ENCODE data around the gene INTU. TPM values are rescaled to one million over a fixed set of nuclear protein-coding genes. Genes with fewer than 3 reads are reported as not detected.

INTU gene
- total RNA-seq, 1 experiment from 2014 or later, result 4.6 TPM

DNA sequence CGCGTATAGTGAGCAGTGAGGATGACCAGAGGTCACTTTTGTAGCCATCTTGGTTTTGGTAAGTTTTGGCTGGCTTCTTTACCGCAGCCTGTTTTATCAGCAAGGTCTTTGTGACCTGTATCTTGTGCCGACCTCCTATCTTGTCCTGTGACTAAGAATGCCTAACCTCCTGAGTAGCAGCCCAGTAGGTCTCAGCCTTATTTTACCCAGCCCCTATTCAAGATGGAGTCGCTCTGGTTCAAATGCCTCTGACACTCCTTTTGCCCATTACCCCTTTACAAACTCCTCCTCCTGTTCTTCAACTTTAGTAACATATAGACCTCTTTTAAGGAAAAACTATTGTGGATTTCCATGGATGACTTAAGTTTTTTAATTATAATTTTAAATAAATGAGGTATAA lies 2.6 kb upstream of the INTU start:
- Mint-ChIP-seq H3K4me1 (ENCODE audit: low read depth, unreplicated experiment) (peaks cover 7% of the 10 kb centered on the region), H3K4me3 (ENCODE audit: low read depth, unreplicated experiment) (no peak overlapping the region), H3K9me3 (ENCODE audit: low read depth, unreplicated experiment) (no peaks in the 10 kb centered on the region), H3K27me3 (ENCODE audit: unreplicated experiment) (no peaks in the 10 kb centered on the region), H3K36me3 (ENCODE audit: insufficient read depth, unreplicated experiment) (peaks cover 15% of the 10 kb centered on the region), H3K27ac (ENCODE audit: unreplicated experiment) (no peak overlapping the region)
- TF ChIP-seq, protein P1, sequence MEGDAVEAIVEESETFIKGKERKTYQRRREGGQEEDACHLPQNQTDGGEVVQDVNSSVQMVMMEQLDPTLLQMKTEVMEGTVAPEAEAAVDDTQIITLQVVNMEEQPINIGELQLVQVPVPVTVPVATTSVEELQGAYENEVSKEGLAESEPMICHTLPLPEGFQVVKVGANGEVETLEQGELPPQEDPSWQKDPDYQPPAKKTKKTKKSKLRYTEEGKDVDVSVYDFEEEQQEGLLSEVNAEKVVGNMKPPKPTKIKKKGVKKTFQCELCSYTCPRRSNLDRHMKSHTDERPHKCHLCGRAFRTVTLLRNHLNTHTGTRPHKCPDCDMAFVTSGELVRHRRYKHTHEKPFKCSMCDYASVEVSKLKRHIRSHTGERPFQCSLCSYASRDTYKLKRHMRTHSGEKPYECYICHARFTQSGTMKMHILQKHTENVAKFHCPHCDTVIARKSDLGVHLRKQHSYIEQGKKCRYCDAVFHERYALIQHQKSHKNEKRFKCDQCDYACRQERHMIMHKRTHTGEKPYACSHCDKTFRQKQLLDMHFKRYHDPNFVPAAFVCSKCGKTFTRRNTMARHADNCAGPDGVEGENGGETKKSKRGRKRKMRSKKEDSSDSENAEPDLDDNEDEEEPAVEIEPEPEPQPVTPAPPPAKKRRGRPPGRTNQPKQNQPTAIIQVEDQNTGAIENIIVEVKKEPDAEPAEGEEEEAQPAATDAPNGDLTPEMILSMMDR (IDR thresholded peaks at IDR 0.05; ENCODE audit: unreplicated experiment), result no peak
- CTCF ChIA-PET, result interaction anchor here (0.5 kb wide), 1 partner anchor 269 kb away, joined by 4 read pairs; no protein-coding TSS in a partner anchor
- DNase-seq, result no peak
- intact Hi-C loops (cut with micrococcal nuclease; ENCODE audit: unreplicated experiment), result loop anchor here (5.0 kb wide), 1 partner anchor 77 kb away; no protein-coding TSS in a partner anchor
- no TSS peak for BruUV-seq (replicated peaks)

DNA sequence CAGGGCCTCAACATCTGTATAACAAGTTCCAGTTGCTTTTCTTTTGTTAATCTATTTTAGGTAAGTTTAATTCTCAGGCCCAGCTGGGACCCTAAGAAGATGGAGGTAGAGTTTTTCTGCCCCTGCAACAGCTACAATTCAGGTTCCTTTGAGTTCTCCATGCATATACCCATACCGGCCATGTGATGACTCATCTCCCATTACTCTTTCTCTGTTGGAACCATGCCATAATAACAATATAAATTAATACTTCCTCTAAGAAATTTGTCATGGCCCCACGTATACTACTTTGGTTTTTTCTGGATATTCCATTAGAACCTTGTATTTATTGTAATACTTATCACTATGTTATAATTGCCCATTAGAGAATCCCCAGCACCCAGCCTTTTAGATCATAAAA lies 1.3 kb upstream of the INTU start:
- TF ChIP-seq, protein P1 (IDR thresholded peaks at IDR 0.05; ENCODE audit: unreplicated experiment), result no peak
- H3K27ac Mint-ChIP-seq (ENCODE audit: unreplicated experiment), result no peak overlapping the region
- no peaks in the 10 kb centered on the region for H3K27me3 Mint-ChIP-seq (ENCODE audit: unreplicated experiment)
- intact Hi-C loops (cut with micrococcal nuclease; ENCODE audit: unreplicated experiment), result loop anchor here (5.0 kb wide), 1 partner anchor 76 kb away; no protein-coding TSS in a partner anchor
- BruUV-seq (replicated peaks), result no TSS peak
- no peak for DNase-seq
- CTCF ChIA-PET, result interaction anchor here (0.6 to 1.7 kb wide), 3 partner anchors 9 to 296 kb away, joined by 3 to 8 read pairs (median 6); no protein-coding TSS in a partner anchor
- peaks cover 15% of the 10 kb centered on the region for H3K36me3 Mint-ChIP-seq (ENCODE audit: insufficient read depth, unreplicated experiment)
- H3K4me1 Mint-ChIP-seq (ENCODE audit: low read depth, unreplicated experiment), result peaks cover 7% of the 10 kb centered on the region
- no peak overlapping the region for H3K4me3 Mint-ChIP-seq (ENCODE audit: low read depth, unreplicated experiment)
- H3K9me3 Mint-ChIP-seq (ENCODE audit: low read depth, unreplicated experiment), result no peaks in the 10 kb centered on the region

DNA sequence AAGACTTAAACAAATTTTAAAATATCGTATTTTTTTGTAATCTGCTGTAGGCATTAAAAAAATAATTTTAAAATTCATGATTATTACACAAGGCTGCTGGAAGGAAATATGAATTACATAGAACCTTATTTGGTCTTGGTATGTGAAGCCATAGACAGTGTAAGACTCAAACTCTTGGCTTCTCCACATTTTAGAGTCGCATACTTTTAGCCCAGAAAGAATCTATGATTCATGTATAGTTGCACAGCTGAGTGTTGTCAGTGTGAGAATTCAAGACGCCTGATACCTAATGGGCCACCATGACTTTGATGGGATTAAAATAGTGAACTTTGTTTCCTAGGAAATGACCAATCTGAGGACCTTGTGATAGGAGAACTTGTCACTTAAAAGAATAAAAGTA lies 1.4 kb downstream of the INTU start:
- DNase-seq, result no peak
- intact Hi-C loops (cut with micrococcal nuclease; ENCODE audit: unreplicated experiment), result loop anchor here (5.0 kb wide), 1 partner anchor 73 kb away; no protein-coding TSS in a partner anchor
- CTCF ChIA-PET, result interaction anchor here (1.1 kb wide), 1 partner anchor 331 kb away, joined by 3 read pairs; the partner anchor contains the start of genes ABHD18 and MFSD8
- Mint-ChIP-seq H3K4me3 (ENCODE audit: low read depth, unreplicated experiment) (no peak overlapping the region), H3K27me3 (ENCODE audit: unreplicated experiment) (no peaks in the 10 kb centered on the region), H3K4me1 (ENCODE audit: low read depth, unreplicated experiment) (peaks cover 7% of the 10 kb centered on the region), H3K9me3 (ENCODE audit: low read depth, unreplicated experiment) (no peaks in the 10 kb centered on the region), H3K27ac (ENCODE audit: unreplicated experiment) (no peak overlapping the region), H3K36me3 (ENCODE audit: insufficient read depth, unreplicated experiment) (peaks cover 15% of the 10 kb centered on the region)
- TF ChIP-seq, protein P1 (IDR thresholded peaks at IDR 0.05; ENCODE audit: unreplicated experiment), result no peak
- no TSS peak for BruUV-seq (replicated peaks)

DNA sequence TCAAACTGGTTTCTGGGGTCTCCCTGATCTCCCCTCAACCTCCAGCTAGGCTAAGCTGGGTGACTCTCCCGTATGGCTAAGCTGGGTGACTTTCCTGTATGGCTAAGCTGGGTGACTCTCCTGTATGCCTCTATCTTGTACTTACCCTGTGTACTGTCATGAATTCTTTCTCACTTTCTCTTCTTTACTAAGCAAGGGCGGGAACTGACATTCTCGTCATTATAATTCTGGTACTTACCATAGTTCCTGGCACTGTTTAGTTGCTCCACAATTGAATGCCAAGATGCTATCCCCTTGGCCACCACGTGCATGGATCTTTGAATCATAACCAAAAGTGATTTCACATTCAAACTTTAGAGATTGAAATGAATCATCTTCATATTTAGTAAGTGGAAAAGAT lies 8.8 kb downstream of the INTU start:
- CTCF ChIA-PET, result interaction anchor here (0.6 kb wide), 1 partner anchor 13 kb away, joined by 3 read pairs; no protein-coding TSS in a partner anchor
- BruUV-seq (replicated peaks), result no TSS peak
- no peaks in the 10 kb centered on the region for H3K27me3 Mint-ChIP-seq (ENCODE audit: unreplicated experiment)

More for the DNA sequence above, 8.8 kb downstream of the INTU start:
- Mint-ChIP-seq H3K27ac (ENCODE audit: unreplicated experiment) (no peak overlapping the region), H3K36me3 (ENCODE audit: insufficient read depth, unreplicated experiment) (no peaks in the 10 kb centered on the region), H3K9me3 (ENCODE audit: low read depth, unreplicated experiment) (no peaks in the 10 kb centered on the region), H3K4me1 (ENCODE audit: low read depth, unreplicated experiment) (no peaks in the 10 kb centered on the region), H3K4me3 (ENCODE audit: low read depth, unreplicated experiment) (no peak overlapping the region)
- no peak for DNase-seq
- TF ChIP-seq, protein P1 (IDR thresholded peaks at IDR 0.05; ENCODE audit: unreplicated experiment), result no peak
- intact Hi-C loops (cut with micrococcal nuclease; ENCODE audit: unreplicated experiment), result no loop called here
